Memory B cell (primary cell): ENCODE data around the gene MMP15.

Experiments
- ATAC-seq: fragments of 150-1000 bp; cut with Tn5 transposase; 2 replicates; pipeline ENCODE4 v1.10.0; 2021; ENCODE audit warnings: low read depth, mild to moderate bottlenecking, moderate library complexity
- DNase-seq, 2 donors: peaks; one replicate each; pipeline ENCODE4 v3.0.0; 2022; ENCODE audit warnings: low spot score in 2 of 2
- H3K27ac Mint-ChIP-seq: one replicate; pipeline ENCODE4 v1.8.0; 2022; ENCODE audit warnings: mild to moderate bottlenecking, moderate library complexity, mixed read lengths
- H3K27me3 Mint-ChIP-seq: one replicate; pipeline ENCODE4 v1.8.0; 2022; ENCODE audit warnings: mixed read lengths
- H3K36me3 Mint-ChIP-seq: one replicate; pipeline ENCODE4 v1.8.0; 2022; ENCODE audit warnings: mild to moderate bottlenecking, mixed read lengths
- H3K4me1 Mint-ChIP-seq: one replicate; pipeline ENCODE4 v1.8.0; 2022; ENCODE audit warnings: mixed read lengths
- H3K4me3 Mint-ChIP-seq: one replicate; pipeline ENCODE4 v1.8.0; 2022; ENCODE audit warnings: mild to moderate bottlenecking, moderate library complexity, mixed read lengths
- H3K9me3 Mint-ChIP-seq: one replicate; pipeline ENCODE4 v1.8.0; 2022; ENCODE audit warnings: mixed read lengths

The MMP15 gene

GRCh38 chr16:58042001-58042885 lies 16.7 kb downstream of the MMP15 start:
- no peak for ATAC-seq
- no peak for DNase-seq
- H3K4me1 Mint-ChIP-seq: no peaks in the 10 kb centered on the region
- no peaks in the 10 kb centered on the region for H3K27me3 Mint-ChIP-seq
- no peak overlapping the region for H3K4me3 Mint-ChIP-seq
- no peak overlapping the region for H3K27ac Mint-ChIP-seq
- H3K9me3 Mint-ChIP-seq: no peaks in the 10 kb centered on the region
- no peaks in the 10 kb centered on the region for H3K36me3 Mint-ChIP-seq

- H3K4me3 Mint-ChIP-seq: no peak overlapping the region
- H3K27ac Mint-ChIP-seq: no peak overlapping the region
- DNase-seq: no peak
- no peaks in the 10 kb centered on the region for H3K36me3 Mint-ChIP-seq
- no peak for ATAC-seq
- H3K27me3 Mint-ChIP-seq: no peaks in the 10 kb centered on the region
- H3K4me1 Mint-ChIP-seq: no peaks in the 10 kb centered on the region
- H3K9me3 Mint-ChIP-seq: no peaks in the 10 kb centered on the region
Observed at GRCh38 chr16:58042886-58043515, 17.4 kb downstream of the MMP15 start.

GRCh38 chr16:58043571-58044155 lies 18.1 kb downstream of the MMP15 start:
- no peak overlapping the region for H3K27ac Mint-ChIP-seq
- H3K4me1 Mint-ChIP-seq: no peaks in the 10 kb centered on the region
- ATAC-seq: no peak
- no peaks in the 10 kb centered on the region for H3K9me3 Mint-ChIP-seq
- H3K36me3 Mint-ChIP-seq: no peaks in the 10 kb centered on the region
- H3K27me3 Mint-ChIP-seq: no peaks in the 10 kb centered on the region
- no peak for DNase-seq
- H3K4me3 Mint-ChIP-seq: no peak overlapping the region

- Mint-ChIP-seq H3K4me3 (no peak overlapping the region), H3K4me1 (no peaks in the 10 kb centered on the region), H3K27ac (no peak overlapping the region), H3K9me3 (no peaks in the 10 kb centered on the region), H3K27me3 (peaks cover 1% of the 10 kb centered on the region), H3K36me3 (no peaks in the 10 kb centered on the region)
- ATAC-seq (no peak), DNase-seq (no peak)
Observed at GRCh38 chr16:58044266-58045019, 18.9 kb downstream of the MMP15 start.

- ATAC-seq (no peak), DNase-seq (no peak)
- H3K9me3 Mint-ChIP-seq: no peaks in the 10 kb centered on the region
- H3K4me3 Mint-ChIP-seq: no peak overlapping the region
- H3K36me3 Mint-ChIP-seq: no peaks in the 10 kb centered on the region
- H3K27me3 Mint-ChIP-seq: peaks cover 4% of the 10 kb centered on the region
- no peak overlapping the region for H3K27ac Mint-ChIP-seq
- H3K4me1 Mint-ChIP-seq: no peaks in the 10 kb centered on the region
Observed at GRCh38 chr16:58045096-58045495, 19.5 kb downstream of the MMP15 start.

GRCh38 chr16:58046054-58046881 lies 20.7 kb downstream of the MMP15 start:
- H3K4me3 Mint-ChIP-seq: no peak overlapping the region
- DNase-seq: no peak
- no peaks in the 10 kb centered on the region for H3K4me1 Mint-ChIP-seq
- H3K36me3 Mint-ChIP-seq: peaks cover 2% of the 10 kb centered on the region
- no peak overlapping the region for H3K27ac Mint-ChIP-seq
- H3K9me3 Mint-ChIP-seq: peaks cover 5% of the 10 kb centered on the region
- H3K27me3 Mint-ChIP-seq: peaks cover 6% of the 10 kb centered on the region
- no peak for ATAC-seq

DNA sequence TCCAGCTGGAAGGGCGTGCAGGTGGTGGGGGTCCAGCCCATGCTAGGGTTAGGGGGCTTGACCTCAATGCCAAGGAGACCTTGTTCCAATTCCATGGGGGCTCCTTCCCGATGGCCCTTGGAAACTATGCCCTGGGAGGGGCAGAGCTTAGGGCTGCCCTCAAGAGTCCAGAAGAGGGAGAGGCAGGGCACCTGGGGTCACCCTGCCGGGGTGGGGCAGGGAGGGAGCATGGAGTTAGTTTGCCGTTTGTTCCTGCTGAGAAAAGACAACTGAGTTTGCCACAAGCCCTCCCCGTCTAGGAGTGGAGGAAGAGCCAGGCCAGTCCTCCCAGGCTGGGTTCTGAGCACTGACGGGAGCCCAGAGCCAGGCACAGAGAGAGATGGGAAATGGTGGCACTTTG lies 21.4 kb downstream of the MMP15 start:
- Mint-ChIP-seq H3K27me3 (peaks cover 8% of the 10 kb centered on the region), H3K9me3 (peaks cover 6% of the 10 kb centered on the region), H3K4me1 (no peaks in the 10 kb centered on the region), H3K27ac (no peak overlapping the region), H3K36me3 (peaks cover 2% of the 10 kb centered on the region), H3K4me3 (no peak overlapping the region)
- ATAC-seq (no peak), DNase-seq (no peak)

DNA sequence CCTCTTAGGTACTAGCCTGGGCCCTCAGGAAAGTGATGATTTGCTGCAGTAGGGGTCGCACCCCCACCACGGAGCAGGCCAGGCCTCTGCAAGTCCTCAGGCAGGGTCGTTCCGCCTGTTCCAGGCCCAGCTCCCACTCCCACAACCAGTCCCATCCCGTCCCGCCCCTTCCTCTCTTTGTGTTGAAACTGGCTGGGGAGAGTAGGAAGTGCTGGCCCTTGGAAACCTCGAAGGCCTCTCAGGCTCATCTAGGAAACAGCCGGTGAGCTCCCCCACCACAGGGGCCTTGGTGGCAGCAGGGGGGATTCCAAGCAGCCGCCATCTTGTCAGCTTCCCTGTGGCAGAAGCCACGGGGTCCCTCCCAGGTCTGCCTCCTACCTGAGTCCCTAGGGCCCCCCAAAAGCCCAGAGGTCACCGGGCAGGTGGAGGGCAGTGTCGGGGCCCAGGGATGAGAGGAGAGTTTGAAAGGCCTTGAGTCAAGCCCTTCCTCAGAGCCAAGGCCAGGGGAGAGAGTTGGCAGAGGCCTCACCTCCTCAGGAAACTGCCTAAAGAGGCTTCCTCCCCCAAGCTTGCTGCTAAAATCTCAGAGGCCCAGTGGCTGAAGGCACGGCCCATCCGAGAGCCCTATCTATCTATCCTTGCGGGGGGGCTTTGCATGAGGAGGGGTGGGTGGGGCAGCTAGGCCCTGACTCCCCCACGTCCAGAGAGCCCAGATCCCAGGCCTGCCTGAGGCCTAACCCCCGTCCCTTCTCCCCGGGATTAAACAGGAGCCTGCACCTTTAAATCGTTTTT lies 22.2 kb downstream of the MMP15 start:
- Mint-ChIP-seq H3K4me1 (no peaks in the 10 kb centered on the region), H3K36me3 (peaks cover 2% of the 10 kb centered on the region), H3K9me3 (peaks cover 6% of the 10 kb centered on the region), H3K4me3 (no peak overlapping the region), H3K27me3 (peaks cover 10% of the 10 kb centered on the region), H3K27ac (no peak overlapping the region)
- ATAC-seq (no peak), DNase-seq (no peak)

- no peak overlapping the region for H3K27ac Mint-ChIP-seq
- H3K4me1 Mint-ChIP-seq: no peaks in the 10 kb centered on the region
- H3K4me3 Mint-ChIP-seq: no peak overlapping the region
- DNase-seq (no peak), ATAC-seq (no peak)
- H3K36me3 Mint-ChIP-seq: peaks cover 2% of the 10 kb centered on the region
- H3K9me3 Mint-ChIP-seq: peaks cover 6% of the 10 kb centered on the region
- H3K27me3 Mint-ChIP-seq: peaks cover 10% of the 10 kb centered on the region
Observed at GRCh38 chr16:58048494-58049231, 23.1 kb downstream of the MMP15 start.

DNA sequence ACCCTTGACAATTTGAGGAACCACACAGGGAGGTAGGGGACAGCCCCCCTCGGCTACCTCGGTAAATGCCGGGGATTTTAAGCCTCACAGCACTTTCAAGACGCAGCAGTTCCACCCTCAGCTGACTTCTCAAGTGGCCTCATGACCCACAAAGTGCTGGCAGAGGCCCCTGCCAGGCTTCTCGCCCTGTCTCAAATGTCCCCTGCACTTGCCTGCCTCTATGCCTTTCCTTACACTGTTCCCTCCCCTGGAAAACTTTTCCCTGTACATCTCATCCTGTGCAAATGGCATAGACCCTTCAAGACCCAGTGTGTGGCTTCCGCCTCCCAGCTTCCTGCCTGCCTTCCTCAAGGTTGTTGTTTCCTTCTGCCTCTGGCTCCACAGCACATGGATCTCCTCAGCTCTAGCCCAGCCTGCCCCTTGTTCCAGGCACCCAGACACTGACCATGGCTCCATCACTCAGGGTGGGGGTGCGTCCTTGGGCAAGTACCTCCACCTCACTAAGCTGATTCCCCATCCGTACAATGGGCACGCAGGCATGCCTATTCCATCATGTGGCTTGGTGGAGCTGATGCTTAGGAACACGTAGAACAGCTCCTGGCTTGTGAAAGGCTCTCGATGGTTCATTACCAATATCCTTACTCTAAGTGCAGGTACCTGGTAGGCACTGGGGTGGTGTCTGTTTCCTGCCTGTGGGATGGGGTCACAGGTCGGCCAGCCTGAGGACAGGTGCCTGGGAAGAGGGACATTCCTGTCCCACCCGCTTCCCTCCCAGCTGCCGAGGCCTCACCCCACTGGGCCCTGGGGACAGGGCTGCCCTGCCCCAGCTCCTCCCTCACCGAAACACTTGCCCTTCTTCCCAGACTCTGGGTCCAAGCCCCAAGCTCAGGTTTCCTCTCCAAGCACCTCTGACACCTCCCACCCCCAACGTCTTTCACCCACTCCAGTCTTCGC lies 24.0 kb downstream of the MMP15 start:
- Mint-ChIP-seq H3K4me3 (no peak overlapping the region), H3K9me3 (peaks cover 6% of the 10 kb centered on the region), H3K36me3 (peaks cover 2% of the 10 kb centered on the region), H3K4me1 (no peaks in the 10 kb centered on the region), H3K27me3 (peaks cover 10% of the 10 kb centered on the region), H3K27ac (no peak overlapping the region)
- DNase-seq (no peak), ATAC-seq (no peak)

GRCh38 chr16:58051296-58051695 lies 25.7 kb downstream of the MMP15 start:
- Mint-ChIP-seq H3K27ac (no peak overlapping the region), H3K9me3 (peaks cover 6% of the 10 kb centered on the region), H3K4me3 (no peak overlapping the region), H3K4me1 (no peaks in the 10 kb centered on the region), H3K27me3 (peaks cover 13% of the 10 kb centered on the region), H3K36me3 (peaks cover 2% of the 10 kb centered on the region)
- DNase-seq: no peak
- ATAC-seq: no peak
